VCaP (cell line): Measurements from ENCODE around the gene CDC14A.

Experiments used
- H3K27ac ChIP-seq: fragments of 450-650 bp; 2 replicates; pipeline ENCODE4 v1.5.1; 2017
- CTCF ChIP-seq: fragments of 450-650 bp; conservative IDR thresholded peaks from 2 replicates; pipeline ENCODE4 v1.5.1; 2017; ENCODE audit warnings: mild to moderate bottlenecking, moderate library complexity

The CDC14A gene

GRCh38 chr1:100565937-100566699 is 213.8 kb downstream of the CDC14A start:
- TF ChIP-seq CTCF = no peak
- no peak overlapping the region for H3K27ac ChIP-seq

- no peak overlapping the region for H3K27ac ChIP-seq
- TF ChIP-seq CTCF = no peak
Observed at GRCh38 chr1:100567062-100567461, 214.8 kb downstream of the CDC14A start.
